ENCODE data around the gene RHBG.

Gene RHBG

DNA sequence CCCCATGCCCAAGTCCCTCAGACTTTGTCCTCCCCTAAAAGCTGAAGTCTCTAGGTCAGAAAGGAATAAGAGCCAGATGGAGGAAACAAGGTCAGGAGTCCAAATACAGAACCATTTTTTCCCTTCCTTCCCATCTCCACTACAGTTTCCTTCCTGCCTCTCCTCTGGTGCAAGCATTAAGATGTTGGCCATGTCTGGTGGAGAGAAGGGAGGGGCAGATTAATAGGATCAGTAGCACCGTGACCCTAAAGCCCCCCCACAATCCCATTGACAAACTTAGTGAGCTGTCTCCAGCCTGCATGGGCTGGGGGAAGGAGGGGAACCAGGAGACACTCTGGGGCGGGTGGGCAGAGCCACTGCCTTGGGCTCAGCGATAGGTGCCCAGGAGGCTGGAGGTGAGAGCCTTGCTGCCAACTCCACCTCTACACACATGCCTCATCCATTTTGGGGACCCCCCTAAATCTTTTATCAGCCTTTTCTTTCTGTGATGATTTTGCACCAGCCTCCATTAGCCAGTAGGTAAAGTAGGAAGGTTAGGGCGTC, 59.8 kb downstream of the RHBG start:
- no peak for DNase-seq

DNA sequence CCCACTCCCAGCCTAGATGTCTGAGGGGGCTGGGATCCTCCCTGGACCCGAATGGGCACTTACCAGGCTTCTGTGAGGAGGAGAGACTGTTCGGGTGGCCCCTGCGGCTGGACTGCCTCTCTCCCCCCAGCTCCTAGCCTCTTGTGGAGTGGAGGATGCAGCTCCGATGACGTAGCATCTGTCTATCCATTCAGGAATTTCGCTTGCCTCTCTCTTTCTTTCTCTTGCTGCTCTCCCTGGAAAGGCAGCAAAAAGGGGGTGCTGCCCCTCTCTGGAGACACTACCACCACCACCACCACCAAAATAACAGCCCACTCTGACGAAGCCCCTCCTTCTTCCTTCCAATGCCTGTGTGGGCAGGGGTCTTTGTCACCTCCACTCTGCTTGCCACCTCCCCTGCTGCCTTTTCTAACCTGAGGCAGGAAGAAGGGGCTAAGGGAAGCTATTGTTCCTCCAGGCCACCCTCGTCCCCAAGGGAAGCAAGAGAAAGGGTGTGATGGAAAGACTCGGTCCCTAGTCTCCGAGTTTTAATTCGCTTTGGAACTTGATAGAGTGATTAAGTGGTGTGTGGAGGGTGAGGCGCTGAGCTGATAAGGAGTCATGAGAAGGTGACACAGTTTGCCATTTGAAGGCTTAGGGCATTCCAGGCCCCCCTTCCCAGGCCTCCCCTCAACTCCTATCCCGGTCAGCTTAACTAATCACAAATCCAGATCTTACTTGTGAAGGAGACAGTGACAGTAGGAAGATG, 60.5 kb downstream of the RHBG start:
- no peak for DNase-seq

DNA sequence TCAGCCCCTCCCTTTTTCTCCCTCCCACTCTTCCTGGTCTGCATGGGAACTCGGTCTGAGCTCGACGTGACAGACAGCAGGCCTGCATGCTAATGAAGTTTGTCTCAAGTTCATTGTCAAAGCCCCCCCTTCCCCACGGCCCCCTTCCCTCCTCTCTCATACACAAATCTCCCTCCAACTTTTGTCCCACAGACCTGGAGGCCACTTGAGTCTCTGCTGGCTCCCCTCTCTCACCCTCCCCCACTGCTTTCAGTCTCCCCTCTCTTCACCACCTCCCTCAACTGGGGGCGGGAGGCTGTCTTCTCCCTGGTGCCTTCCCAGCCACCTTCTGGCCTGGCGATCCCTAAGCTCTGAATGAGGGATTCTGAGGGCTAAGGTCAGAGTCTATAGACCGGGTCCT, 61.3 kb downstream of the RHBG start:
- no peak for DNase-seq

DNA sequence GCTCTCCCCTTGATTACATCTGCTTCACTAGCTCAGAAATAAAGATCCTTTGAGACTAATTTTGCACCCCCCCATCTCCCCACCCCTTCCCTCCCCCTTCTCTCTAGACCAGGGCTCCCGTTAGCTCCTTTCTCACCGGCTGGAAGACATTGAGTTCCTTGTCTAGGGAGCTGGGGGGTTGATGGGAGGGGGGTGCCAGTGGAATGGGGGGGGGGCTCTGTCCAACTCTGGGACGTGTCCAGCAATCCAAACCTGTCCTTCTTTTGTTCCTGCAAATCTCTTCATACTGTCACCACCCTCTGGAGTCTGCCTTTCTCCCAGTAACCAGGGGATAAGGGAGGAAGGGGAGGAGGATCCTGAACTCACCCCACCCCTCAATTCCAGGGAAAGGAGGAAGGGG, 61.9 kb downstream of the RHBG start:
- DNase-seq = no peak

DNA sequence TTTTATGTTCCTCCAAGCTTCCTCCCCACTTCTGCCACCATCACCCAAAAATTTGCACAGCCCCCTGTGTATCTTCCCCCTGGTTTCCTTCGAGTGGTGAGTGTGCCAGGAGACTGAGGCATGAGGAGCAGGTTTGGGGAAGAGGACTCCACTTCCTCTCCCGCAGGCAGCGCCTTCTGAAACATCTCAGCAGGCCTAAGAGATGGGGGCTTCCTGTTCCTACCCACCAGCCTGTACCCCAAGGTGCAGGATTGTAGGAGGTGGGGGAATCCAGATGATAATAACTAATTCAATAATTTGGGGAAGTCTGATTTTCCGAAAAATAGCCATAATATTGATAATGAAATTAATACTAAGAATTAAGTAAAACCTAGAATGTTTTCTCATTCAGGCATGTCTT, 62.4 kb downstream of the RHBG start:
- no peak for DNase-seq

DNA sequence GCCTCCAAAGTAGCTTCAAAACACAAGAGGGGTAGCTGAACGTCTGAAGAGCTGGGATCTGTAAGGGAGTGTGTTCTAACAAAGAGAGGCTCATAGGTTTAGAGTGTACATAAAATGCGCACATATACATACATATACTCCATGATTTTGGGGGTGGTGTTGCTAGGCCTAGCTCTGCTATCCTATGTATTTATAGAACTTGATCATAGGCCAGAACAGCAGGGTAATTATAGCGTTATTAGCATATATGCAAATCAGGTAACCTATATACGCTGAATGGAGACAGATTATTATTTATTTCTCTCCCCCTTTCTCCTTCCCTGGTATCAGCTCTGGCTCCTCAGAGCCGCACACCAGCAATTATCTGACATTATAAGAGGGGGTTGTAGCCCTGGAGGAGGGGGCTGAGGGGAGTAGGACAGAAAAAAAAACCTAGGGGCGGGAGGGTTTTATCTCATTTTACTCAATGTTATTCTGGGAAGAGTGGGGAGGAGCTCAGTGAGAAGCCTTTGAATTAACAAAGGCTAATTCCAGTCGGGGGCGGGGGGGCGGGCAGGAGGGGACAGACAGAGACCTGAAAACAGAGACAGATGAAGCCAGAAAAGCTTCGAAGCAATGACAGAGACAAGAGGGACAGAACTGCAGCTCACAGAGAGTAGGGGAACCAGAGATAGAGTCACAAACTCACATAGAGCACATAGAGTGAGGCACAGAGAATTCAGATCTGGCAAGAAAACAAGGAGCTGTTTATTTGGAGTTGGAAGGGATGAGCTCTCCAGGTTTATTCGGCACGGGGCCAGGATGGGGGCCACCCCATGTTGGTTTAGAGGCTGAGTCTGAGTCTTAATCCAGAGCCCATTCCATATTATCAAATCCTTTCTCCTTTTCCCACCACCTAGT, 63.0 kb downstream of the RHBG start:
- DNase-seq = no peak

DNA sequence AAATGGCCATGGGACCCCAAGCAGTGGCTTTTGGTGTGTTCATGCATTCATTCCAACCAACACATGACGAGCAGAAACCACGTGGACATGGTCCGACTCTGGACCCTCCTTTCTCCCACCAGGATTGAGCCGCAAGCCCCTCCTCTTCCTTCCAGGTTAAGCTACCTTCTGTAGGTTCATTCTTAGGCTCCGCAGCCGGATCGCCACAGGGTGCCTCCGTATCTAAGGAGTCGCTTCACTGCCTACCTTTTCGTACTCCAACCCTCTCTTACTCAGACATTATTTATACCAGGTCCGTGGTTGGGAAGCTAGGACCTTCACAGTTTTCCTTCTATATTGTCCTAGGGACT, 63.6 kb downstream of the RHBG start:
- no peak for DNase-seq

DNA sequence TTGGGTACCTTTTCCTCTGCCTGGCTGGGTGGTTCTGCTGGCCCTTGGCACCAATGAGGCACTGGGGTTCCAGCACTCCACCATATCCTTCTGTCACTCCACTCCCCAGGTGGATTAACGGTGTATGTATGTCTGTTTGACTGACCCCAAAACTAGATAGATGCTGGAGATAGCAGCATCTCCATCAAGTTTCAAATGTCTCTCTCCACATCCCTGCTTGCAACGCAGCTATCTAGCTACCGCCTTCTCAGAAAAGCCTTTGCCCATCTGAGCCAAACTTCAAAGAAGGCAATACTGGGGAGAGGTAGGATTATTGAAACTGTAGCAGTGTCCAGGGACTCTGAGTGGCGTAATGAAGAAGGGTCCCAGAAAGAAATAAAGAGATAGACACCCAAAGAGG, 64.0 kb downstream of the RHBG start:
- DNase-seq = no peak

DNA sequence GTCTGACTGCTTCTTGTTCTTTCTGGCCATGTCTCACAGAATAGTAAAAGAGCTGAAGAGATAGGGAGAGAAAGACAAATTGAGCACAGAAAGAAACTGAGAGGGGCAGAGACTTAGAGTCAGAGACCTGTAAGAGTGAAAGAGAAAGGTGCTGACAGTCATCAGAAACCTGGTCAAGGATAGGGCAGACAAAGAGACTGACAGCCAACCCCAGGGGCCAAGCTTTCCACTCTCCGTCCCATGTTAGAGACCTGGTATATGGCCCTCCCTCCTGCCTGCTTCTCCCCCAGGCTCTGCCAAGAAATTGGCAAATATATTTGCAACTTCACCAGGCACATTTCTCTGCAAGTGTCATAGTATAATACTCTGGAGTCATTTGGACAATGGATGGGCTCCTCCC, 64.6 kb downstream of the RHBG start:
- DNase-seq = no peak

All from CD4-positive, alpha-beta T cell treated with Interferon gamma for 1 hour (primary cell).